HG03064 (cell line): ENCODE data around the gene GRAMD2B.
A peak's percentile ranks its signal among the peaks of the same experiment; 100 is the strongest.
"Not testable (repeated sequence)": the region's sequence is repeated elsewhere in the genome, so short reads cannot be mapped to it uniquely, and the experiment has no call there.

Source experiments
- ATAC-seq: cut with Tn5 transposase; IDR thresholded peaks from one replicate; pipeline ENCODE4 v1.9.1; 2021; ENCODE audit warnings: low read depth; ENCODE audit not compliant: unreplicated experiment

GRAMD2B gene

DNA sequence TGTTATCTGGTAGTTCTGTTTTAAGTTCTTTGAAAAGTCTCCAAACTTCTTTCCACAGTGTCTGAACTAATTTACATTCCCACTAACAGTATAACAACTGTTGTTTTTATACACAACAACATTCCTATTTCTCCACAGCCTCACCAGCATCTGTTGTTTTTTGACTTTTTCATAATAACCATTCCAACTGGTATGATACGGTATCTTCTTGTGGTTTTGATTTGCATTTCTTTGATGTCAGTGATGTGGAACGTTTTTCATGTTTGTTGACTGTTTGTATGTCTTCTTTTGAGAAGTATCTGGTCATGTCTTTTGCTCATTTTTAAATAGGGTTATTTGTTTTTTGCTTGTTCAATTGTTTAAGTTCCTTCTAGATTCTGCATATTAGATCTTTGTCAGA, 12.6 kb upstream of the GRAMD2B start:
- ATAC-seq = no peak

DNA sequence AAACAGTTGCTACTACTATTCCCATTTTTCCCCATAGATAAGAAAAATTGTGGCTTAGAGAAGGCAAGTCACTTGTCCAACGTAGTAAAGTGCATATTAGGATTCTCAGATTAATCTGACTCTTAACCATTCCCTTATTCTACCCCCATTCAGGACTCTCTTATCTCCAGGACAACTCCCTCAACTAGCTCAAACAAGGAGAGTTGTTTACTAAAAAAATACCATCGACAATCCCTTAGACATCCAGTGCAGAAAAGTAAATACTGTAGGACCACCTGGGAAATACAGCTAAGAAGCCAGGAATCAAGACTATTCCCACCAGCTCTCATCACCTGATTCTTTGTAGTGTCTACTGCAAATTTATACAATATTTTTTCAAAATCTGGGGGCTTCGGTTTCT, 9.4 kb upstream of the GRAMD2B start:
- ATAC-seq = no peak

DNA sequence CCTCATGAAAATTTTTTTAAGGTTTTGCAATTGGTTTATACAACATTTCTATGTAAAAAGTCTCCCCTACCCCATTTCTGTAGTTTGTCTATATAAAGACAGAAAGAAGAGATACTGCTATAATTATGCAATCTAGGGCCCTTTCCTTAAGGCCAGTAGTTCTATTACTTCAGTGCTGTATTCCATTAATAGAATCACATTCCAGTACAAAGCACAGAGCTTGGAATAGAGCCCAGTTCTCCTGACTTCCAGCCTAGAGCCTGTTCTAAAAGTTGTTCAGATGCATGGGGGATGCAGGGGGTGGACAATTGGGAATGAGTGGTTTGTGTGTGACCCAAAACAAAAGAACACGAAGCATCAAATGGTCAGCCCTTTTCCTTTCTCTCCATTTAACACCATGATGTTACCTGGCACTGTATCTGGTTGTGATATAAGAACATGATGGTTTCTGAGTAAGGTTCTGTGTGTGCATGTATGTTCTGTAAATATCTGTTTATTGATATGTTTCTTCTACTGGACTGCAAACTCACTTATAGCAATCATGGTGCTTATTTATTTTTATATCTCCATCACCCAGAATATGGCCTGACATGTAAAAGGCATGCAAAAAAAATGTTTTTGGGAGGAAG, 8.2 kb upstream of the GRAMD2B start:
- ATAC-seq = no peak

DNA sequence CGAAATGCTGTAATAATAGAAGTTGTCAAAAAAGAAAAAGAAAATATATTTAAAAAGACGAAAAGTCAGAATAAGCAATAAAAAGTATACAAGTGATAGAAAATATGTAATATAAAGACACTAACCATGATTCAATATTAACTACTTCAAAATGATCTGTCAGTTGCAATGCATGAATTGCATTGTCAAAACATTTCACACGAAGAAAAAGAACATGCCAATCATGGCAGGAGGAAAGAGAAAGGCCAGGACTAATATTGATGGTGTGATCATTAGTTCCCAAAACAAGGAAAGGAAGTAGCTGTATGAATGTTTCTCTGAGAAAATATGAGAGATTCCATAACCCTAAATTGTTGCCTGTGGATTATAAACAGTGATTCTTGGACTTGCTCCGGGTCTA, 7.4 kb upstream of the GRAMD2B start:
- no peak for ATAC-seq

DNA sequence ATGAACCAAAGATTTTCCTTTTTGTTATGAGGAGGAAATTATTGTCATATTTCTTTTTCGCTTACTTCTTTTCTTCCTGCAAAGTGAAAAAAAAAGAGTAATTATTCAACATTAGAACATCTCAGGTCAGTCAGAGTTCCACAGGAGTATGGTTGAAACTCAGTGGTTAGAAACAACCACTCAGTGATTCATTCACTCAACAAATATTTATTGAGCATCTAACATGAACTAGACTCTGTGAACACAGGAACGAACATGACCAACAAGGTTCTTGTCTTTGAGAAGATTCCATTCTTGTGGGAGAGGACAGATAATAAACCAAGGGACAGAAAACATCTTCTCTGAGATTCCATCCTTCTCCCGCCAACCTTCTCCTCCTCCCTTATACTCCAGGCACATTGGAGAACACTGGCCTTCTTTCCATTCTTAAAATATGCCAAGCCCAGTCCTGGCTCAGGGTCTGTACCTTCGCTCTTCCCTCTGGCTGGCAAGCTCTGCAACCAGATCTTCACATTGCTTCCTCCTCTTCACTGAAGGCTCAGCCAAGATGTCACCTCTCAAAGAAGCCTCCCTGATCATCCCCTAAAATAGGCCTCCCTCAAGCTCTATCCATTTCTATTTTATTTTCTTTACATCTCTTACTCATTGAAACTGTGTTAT, 6.8 kb upstream of the GRAMD2B start:
- no peak for ATAC-seq

DNA sequence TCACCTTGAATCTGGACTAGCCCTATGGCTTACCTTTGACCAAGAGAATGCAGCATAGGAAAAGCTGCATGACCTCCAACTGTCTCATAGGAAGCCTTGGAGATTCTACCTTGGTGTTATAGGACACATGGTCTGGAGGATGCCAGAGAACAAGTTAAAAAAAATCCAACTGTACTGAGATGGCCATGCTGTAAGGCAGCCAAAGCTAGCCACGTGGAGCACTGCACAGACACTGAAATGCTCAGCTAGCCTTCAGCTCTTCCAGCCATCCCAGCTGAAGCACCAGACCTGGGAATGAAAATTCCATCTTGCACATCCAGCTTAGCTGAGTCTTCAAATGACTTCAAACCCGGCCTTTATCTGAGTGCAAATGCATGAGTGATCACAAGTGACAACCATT, 6.0 kb upstream of the GRAMD2B start:
- ATAC-seq = no peak

DNA sequence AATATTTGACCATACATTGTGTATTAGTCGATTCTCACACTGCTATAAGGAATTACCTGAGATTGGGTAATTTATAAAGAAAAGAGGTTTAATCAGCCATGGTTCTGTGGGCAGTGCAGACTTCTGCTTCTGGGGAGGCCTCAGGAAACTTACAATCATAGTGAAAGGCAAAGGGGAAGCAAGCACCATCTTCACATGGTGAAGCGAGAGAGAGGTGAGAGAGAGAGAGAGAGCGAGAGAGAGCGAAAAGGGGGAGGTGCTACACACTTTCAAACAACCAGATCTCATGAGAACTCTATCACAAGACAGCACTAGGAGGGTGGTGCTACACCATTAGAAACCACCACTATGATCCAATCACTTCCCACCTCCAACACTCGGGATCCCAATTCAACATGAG, 4.1 kb upstream of the GRAMD2B start:
- ATAC-seq = no peak

DNA sequence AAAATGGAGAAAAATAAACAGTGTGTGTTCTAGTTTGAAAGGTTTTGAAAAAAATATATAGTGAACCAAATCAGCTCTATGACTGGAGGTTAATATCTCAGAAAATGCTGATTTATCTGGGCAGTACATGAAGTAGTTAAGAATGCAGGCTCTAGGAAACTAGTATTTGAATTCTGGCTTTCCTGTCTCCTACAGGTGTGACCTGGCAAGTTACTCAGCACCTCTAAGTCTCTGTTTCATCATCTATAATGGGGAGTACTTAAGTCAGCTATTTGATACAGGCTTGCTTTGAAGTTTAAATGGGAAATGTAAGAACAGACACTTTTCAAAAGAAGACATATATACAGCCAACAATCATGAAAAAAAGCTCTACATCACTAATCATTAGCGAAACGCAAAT, 5.2 kb downstream of the GRAMD2B start:
- no peak for ATAC-seq

DNA sequence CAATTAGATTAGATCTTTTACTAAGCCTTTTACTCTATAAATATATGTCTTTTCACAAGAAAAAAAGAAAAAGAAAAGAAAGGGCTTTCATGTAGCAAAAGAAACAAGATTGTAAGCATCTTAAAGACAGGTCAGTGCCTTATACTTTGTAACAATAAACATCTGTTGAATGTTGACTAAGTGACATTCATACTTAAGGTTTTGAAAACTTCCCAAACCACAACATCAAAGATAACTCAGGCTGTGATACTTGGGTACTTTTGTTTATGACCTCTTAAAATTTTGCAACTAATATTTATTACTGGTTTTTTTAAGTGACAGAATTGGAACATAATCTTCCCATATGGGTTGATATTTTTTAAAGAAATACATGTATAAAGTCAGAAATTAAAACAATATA, 7.4 kb downstream of the GRAMD2B start:
- ATAC-seq = no peak

DNA sequence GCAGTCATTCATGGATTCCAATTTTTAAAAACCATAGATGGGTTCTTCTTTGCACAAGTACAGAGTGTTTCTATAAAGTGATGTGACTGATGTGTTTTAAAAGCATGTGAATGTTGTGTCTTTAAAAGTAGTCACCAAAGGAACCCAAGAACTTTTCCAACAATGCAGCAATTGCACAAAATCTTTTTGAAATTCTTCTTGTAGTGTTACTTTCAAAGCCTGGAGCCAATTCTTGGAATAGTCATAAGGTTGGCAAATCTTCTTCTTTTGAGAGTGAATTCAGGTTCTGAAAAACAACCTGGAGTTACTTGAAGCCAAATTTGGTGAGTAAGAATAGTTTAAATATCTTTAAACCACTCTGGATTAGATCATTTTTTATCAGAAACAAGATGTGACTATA, 10.5 kb downstream of the GRAMD2B start:
- ATAC-seq = no peak

DNA sequence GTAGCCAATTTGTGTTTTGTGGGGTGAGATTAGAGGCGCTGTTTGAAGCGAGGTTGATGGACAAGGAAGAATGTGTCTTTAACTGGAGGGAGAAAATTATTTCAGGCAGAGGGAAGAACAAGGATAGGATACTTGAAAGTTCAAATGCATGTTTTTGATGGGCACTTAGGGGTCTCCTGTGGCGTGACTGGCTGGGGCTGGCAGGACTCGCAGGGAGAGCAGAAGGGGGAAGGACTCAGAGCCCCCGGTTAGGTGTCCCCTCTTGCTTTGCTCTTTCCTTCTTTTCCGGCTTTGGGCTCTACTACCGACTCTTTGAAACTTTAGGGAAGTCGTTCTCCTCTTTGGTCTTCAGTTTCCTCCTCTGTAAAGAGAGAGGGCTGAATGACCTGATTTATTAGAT, 12.1 kb downstream of the GRAMD2B start:
- ATAC-seq = no peak

DNA sequence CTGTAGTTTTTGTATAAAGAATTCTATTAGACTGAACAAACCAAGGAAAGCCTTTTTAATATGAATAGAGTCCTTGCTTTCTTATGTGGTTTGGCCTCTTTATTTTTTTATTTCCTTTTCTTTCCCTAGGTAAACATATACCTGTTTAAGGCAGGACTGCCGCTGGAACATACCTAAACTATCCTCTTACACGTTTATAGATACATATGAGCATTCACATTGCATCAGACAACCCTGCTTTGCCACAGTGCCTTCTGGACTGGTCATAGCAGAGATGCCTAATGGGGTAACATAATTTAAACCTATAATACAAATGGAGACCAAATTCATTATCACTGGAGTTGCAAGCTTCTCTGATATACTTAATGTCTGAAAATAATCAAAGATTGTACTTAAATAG, 12.5 kb downstream of the GRAMD2B start:
- no peak for ATAC-seq

DNA sequence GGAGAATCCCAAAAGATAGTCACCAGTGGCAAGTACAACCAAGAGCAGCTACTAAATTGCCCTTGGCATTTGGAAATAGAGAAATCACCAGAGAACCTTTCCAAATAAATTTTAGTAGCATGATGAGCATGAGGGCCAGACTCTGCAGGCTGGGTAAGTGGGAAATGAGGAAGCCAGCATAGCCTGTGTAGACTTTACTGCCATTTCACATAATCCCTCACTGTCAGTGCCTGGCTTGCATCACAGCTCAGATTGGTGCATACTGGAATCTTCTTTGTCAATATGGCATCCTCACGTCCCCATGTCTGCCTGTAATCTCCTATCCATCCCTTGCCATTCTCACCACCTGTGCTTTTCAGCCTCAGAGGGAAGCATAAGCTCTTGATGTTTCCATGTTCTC, 14.5 kb downstream of the GRAMD2B start:
- no peak for ATAC-seq

DNA sequence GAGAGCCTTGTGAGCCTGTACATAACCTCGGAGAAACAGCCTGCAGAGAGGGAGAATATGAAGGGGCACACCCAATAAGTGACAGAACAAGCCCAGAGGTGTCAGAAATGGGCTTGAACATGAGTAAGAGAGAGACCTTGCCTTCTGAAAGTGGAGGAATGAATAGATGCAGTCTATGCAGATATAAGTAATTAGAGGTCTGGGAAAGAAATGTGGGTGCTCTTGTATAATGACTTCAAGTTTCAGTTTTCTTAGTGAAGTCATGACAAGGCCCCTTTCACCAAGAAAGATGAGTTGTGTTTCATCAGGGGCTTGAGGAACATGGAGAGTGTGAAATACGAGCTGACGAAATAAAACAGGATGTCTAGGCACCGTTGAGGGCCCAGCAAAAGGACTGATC, 15.1 kb downstream of the GRAMD2B start:
- no peak for ATAC-seq

DNA sequence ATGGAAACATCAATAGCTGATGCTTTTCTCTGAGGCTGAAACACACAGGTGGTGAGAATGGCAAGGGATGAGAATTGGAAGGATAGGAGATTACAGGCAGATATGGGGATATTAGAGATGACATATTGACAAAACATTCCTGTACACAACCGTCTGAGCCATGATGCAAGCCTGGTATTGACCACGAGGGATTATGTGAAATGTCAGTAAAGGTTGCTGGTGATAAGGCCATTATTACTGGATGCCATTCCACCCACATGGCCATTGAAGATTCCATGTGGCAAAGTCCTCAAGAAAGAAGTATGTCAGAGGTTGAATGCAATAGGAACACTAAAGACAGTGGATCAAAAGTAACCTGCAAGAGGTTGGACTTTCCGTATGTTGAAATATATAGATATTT, 15.7 kb downstream of the GRAMD2B start:
- ATAC-seq = no peak

DNA sequence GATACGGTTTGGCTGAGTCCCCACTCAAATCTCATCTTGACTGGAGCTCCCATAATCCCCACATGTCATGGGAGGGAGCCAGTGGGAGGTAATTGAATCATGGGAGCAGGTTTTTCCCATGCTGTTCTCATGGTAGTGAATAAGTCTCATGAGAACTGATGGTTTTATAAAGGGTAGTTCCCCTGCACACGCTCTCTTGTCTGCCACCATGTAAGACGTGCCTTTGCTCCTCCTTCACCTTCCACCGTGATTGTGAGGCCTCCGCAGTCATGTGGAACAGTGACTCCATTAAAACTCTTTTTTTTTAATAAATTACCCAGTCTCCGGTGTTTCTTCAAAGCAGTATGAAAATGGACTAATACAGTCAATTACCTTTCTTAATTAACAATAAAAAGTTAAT, 16.5 kb downstream of the GRAMD2B start:
- ATAC-seq = not testable (repeated sequence)

DNA sequence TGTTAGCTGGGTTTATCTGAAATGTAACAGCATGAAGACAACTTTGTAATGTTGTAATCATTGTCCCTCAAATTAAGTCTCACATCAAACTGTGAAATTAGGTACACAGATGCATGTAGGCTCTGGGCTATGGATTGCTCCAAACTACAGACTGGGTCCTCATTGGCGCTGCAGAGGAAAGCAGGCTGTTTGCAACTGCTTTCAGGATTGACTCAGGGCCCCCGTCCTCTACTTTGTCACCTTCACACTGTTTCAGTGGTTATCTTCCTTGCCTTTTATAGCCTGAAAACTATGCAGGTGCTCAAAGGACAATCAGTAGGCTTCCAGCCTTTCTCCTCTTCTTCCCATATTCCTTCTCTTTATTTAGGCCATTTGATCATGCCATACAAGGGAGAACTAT, 18.0 kb downstream of the GRAMD2B start:
- no peak for ATAC-seq

DNA sequence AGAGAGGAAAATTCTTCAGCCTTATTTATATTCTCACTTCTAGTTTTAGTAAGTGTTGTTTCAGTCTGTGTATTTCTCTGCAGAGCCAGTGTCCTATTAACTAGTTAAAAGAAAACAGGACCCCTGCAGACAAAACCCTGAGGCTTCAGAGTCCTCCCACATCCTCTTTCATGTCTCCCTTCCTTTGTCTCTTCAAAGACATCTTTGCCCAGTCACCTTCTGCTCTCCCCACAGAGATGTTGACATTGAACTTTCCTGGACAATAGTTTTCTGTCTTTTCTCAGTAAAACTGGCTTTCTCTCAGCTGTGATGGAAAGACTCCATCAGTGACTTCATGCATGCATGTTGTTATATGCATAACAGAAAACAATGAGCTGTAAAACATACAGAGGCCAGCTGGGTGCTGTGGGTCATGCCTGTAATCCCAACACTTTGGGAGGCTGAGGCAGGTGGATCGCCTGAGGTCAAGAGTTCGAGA, 20.2 kb downstream of the GRAMD2B start:
- ATAC-seq = peak; percentile 94

DNA sequence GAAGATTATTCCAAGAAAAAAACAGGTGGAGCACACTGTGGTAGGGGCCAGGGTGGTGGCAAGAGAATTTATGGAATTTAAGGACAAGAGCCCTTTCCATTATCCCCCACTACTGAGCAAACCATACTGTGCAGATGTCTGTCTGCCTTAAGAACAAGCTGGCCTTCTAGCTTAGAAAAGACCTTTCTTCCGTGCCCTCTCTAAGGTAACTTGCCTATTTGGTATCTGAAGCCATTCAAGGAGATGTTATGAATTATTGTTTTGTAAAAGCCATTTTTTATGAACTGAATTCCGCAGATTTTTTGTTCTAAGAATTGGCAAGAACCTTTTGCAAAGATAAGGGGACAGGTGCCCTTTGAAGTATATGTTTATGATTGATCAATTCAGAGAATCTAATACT, 20.9 kb downstream of the GRAMD2B start:
- no peak for ATAC-seq

DNA sequence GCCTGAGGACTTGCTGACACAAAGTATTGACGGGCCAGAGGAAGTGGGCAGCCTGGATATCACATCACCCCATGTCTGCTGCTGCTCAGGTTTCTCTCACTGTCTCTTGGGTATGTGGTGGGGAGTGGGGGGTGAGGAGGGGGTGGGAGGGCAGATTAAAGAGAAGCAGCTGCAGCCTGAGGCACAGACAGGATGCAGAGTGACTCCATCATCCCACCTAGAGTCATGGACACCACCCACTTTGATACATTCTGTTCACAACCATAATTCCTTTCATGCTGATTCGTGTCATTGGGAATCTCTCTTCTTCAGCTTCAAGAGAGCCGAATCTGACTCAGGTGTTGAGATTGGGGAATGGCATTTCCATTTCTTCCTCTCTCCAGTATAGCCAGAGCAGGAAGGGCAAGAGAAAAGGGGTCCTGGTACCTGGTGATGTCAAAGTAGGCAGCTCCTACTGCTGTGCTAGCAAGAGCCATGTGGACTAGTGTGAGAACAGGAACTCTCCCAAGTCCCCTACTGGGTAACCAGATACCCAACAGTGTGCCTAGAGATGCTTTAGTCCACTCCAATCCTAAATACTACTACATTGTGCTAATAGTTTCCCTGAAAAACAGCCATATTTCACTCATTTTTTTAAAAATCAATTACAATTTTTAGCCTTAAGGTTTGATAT, 22.4 kb downstream of the GRAMD2B start:
- no peak for ATAC-seq

DNA sequence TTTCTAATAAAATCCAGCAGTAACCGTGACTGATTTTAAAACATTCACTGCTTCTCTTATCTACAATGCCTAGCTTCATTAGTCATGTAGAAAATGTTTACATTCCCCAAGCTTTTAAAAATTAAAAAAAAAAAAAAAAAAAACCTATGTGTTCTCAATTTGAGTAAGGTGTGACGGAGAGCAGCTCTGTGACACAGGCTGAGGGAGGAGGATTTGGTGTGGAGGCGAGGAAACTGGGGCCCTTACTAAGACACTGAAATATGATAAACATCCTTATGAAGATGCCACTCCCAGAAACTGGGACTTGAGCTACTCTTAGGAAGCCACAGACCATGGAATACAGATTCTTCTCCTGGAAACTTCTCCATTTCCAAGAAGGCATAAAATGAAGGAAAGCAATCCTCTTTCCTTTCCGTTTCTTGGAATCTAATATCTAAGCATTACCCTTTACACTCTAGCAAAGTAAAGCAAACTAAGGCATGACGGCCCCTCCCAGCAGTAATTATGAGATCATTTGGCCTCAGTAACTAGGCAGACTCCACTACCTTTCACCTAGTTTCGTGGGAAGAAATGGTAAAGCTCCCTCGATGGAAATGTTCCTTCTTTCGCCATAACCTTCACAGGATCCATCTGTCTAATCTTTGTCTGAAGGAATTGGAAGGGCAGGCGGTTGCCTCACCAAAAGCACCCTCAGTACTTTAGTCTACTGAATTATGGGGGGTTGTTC, 23.5 kb downstream of the GRAMD2B start:
- ATAC-seq = no peak
